Embryonic facial prominence (tissue), 1 donor: ENCODE results near the gene C5AR2.
"Not testable (repeated sequence)": the region's sequence is repeated elsewhere in the genome, so short reads cannot be mapped to it uniquely, and the experiment has no call there.

ENCODE experiments used
- DNase-seq: peaks from one replicate; pipeline ENCODE4 v3.0.0-alpha.2; 2016; ENCODE audit errors: extremely low spot score

C5AR2 gene

GRCh38 chr19:47362321-47362720 lies 30.3 kb downstream of the C5AR2 start:
- DNase-seq = no peak

DNA sequence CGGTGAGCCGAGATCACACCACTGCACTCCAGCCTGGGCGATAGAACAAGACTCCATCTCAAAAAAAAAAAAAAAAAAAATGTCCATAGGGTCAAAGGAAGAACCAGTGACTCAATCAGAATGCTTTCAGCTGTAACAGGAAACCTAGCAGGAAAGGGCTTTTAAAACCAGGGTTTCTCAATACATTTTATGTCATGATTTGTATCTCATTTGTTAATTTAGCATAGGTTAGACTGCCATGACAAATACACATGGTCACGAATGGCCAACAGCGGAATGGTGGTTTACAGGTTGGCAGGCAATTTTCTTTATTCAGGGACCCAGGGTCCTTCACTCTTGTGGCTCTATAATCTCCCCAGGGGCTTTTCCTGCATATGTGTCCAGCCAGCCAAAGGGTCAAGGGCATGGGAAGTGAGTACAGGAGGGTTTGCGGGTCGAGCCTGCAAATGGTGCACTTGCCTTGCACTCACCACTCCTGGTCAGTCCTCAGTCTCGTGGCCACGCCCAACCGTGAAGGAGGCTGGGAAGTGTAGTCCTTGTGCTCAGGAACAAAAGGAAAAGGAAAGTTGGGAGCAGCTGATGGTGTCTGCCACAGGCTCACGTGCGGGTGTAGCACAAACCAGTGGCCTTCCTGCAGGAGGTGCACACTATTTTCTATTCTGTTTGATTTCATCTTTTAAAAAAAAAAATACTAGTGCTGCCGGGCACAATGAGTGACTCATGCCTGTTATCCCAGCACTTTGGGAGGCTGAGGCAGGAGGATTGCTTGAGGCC lies 32.0 kb downstream of the C5AR2 start:
- DNase-seq = no peak

DNA sequence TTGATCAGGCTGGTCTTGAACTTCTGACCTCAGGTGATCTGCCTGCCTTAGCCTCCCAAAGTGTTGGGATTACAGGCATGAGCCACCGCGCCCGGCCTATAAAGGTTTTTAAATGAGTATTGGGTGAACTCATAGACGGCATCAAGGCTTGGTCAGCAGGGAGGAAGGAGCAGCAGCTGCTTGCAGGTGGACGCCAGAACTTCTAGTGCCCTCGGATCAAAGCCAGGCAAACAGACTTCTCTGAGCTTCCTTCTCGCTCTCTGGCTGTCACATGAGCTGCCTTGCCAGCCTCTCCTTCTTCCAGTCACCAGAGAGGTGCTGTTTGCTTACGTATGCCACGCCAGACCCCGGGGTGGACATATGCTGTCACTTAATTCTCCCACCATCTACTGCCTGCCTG lies 33.5 kb downstream of the C5AR2 start:
- DNase-seq = not testable (repeated sequence)

DNA sequence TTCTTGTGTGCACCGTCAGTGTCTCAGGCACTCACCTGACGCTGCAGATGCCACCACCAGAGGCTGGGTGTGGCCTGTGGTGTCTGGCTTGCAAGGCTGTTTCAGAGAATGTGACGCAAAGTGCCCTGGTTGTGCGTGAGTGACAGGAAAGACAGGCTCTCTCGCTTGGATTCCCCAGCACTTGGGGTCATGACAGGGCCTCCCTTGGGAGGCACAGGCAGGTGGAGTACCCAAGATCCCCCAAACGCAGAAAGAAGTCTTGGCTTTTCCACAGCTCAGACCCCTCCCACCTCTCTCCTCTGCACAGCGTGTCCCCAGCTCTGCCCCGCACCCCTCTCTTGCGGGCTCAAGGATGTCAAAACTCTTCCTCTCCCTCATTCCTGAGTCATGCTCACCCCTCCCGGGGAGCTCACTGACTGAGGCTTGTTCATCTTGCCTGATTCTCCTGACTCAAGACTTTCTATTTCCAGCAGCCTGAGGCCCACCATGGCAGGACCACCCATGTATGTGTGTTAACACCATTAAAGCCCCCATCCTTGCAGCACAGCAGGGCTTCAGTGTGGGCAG lies 38.2 kb downstream of the C5AR2 start:
- DNase-seq = no peak

- no peak for DNase-seq
Measured at GRCh38 chr19:47371261-47371660, 39.3 kb downstream of the C5AR2 start.

GRCh38 chr19:47372603-47373002 lies 40.6 kb downstream of the C5AR2 start:
- DNase-seq = no peak

DNA sequence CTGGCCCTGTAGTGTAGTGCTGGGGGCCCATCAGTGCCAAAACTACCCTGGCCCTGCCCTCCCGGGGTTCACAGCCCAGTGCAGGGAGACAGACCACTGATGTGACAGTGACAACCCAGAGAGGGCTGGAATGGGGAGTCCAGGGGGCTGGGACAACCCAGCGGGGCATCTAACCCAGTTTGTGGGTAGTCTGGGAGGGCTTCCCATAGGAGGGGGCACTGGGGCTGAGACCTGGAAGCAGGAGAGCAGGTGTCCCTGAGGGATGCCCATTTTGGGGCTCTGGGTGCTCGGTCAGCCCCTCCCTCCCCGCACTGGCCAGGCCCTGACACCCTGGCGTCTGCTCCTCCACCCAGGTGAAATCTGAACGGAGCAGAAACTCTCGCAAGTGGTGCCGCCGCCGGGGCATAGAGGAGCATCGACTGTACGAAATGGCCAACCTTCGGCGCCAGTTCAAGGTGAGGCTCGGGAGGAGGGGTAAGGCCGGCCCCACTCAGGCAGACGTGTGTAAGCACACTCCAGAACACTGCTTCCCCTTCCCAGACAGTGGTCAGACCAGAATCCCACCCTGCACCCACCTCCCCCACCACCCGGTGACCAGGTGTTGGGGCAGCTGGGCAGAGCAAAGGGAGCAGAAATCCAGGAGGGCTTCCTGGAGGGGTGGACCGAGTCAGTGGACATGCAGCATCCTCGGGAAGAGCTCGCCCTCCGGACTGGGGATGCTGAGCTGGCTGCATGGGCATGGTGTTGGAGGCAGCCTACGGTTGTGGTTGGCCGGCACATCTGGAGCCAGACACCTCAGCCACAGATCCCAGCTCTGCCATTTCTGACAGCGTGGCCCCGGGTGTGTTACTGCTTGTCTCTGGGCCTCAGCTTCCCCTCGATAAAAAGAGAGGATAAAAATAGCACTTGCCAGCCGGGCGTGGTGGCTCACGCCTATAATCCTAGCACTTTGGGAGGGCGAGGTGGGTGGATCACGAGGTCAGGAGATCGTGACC lies 41.6 kb downstream of the C5AR2 start:
- DNase-seq = no peak

DNA sequence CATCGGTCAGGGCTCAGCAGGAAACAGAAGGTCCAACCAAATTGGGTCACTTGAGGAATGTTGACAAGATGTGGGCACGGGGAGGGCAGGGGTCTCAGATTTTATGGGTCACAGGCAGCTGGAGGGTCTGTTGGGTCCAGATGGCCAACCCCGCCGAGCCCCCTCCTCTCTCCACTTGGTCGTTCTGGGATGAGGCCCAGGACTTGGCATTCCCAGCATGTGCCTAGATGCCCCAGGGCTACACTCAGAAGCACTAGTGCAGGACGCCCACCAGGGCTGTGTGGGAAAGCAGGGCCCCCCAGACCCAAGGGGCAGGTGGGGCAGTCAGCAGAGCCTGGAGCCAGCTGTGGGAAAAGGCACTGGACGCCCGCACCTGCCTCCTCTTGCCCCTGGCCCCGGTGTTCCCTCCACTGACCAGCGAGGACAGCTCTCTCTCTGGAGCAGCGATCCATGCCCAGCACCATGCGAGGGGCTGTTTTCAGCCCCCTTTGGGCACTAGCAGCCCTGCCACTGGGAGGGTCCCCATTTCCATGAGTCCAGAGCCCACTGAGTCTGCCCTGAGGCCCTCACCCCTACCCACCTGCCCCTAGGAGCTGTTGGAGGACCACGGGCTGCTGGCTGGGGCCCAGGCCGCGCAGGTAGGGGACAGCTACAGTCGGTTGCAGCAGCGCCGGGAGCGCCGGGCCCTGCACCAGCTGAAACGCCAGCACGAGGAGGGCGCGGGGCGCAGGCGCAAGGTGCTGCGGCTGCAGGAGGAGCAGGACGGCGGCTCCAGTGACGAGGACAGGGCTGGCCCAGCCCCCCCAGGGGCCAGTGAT lies 43.1 kb downstream of the C5AR2 start:
- no peak for DNase-seq

- DNase-seq = no peak
Measured at GRCh38 chr19:47375694-47376588, 44.0 kb downstream of the C5AR2 start.

DNA sequence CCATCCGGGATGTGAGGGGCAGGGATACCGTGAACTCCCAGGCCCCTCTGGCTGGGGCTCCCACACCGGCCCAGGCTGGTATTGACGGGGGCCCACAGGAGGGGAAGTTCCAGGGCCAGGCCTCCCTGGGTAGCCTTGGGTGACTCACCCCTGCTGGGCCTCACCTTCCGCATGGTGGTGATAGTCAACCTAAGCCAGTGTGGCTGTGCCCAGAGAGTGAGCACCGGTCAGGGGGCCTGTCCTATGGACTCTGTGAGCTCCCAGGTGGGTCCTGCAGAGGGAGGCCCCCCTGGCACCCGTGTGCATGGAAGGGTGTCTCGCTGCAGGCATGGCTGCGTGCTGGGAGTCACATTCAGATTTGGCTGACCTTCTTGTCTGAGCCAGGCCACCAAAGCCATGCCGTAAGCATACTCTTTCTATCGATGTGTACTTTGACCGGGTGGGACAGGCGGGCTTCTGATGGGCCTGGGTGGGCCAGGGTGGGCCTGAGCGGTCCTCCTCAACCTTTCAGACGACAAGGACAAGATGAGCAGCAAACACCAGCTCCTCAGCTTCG lies 44.7 kb downstream of the C5AR2 start:
- no peak for DNase-seq

GRCh38 chr19:47377208-47377701 lies 45.3 kb downstream of the C5AR2 start:
- no peak for DNase-seq

DNA sequence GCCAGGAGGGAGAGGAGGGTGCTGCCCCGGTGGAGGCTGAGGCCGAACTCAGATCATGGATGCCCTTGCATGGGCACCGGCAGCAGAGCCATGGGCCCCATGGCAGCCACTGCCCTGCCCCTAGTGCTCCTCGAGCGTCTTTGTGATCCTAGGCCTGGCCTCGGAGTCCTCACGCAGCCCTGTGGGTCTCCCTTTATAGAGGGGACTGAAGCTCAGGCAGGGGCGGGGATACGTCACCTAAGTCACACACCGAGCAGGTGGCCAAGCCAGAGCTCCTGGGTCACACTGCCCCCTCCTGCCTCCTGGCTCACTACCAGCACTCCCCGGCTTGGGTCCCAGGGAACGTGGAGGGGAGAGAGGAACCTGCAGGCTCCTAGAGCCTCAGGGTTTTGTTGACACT lies 45.8 kb downstream of the C5AR2 start:
- no peak for DNase-seq

DNA sequence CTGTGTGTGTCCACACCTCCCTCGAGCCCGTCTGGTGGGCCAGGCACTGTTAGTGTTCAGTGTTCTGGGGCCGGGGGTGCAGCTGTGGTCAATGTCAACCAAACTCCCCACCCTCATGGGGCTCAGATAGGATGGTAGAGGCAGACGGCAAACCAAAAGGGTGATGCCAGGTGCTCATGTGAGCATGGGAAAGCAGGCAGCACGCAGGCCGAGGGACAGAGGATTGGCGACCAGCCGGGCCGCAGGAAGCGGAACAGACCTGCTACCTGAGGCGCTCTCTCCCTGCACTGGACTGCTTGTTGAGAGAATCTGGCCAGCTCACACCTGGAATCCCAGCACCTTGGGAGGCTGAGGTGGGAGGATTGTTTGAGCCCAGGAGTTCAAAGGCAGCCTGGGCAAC lies 46.3 kb downstream of the C5AR2 start:
- no peak for DNase-seq

GRCh38 chr19:47379381-47379938 lies 47.5 kb downstream of the C5AR2 start:
- no peak for DNase-seq

DNA sequence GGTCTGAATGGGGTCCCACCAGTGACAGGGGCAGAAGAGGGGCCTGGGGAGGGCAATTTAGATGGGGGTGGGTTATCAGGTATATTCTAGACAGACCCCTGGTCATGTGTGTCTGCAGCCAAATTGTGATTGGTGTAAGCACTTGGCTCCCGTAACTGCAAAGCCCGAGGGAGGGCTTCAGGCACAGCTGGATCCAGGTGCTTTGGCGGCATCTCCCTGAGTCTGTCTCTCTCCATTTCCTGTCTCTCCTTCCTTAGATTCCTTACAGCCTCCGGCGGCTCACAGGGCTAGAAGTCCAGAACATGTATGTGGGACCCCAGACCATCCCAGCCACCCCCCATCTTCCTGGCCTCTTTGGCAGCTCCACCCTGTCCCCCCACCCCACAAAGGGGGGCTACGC lies 48.6 kb downstream of the C5AR2 start:
- no peak for DNase-seq

DNA sequence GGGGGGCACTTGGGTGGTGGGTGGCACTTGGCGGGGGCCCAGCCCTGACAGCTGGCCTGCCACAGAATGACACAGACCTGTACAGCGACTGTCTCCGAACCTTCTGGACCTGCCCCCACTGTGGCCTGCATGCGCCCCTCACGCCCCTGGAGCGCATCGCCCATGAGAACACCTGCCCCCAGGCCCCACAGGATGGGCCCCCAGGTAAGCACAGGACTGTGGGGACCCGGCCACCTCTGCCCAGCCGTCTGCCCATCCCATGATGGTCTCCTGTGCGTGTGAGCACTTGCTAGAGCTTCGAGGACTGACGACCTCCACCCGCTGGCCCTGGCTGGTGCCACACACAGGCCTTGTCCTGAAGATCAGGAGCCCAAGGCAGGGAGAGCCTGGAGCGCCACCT lies 49.1 kb downstream of the C5AR2 start:
- no peak for DNase-seq

GRCh38 chr19:47381653-47382279 lies 49.8 kb downstream of the C5AR2 start:
- no peak for DNase-seq

DNA sequence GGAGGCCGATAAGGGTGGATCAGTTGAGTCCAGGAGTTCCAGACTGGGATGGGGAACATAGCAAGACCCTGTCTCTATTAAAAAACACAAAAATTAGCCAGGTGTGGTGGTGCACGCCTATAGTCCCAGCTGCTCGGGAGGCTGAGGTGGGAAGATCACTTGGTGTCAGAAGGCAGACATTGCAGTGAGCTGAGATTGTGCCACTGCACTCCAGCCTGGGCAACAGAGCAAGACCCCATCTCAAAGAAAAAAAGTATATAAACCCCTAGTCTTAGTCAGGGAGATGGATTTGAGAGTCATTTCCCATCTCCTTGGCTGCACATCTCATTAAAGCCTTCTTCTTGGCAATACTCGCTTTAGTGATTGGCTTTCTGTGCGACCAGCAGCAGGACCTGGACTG lies 51.9 kb downstream of the C5AR2 start:
- not testable (repeated sequence) for DNase-seq

DNA sequence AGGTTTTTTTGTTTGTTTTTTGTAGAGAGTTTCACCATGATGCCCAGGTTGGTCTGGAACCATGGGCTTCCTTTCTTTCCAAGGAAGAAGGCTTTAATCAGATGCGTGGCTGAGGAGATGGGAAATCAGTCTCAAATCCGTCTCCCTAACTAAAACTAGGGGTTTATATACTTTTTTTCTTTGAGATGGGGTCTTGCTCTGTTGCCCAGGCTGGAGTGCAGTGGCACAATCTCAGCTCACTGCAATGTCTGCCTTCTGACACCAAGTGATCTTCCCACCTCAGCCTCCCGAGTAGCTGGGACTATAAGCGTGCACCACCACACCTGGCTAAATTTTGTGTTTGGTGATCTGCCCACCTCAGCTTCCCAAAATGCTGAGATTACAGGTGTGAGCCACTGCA lies 52.6 kb downstream of the C5AR2 start:
- DNase-seq = not testable (repeated sequence)
